ENCODE results near the gene GRIPAP1.

DNA sequence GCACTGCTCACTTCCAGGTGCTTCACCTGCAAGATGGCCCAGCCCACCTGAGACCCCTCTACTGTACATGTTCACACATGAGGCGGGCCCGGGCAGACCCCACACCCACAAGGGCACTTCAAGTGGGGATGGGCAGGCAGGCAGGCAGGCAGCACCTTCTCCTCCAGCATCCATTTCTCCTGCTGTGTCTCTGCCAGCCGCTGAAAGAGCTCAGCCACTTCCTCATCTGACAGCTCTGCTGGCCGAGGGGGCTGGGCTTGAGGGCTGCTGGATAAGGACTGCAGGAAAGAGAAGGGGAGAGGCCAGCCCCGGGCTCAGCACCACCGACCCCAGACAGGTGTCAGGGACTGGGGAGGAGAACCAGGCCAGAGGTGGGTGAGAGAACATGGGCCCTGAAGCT lies 26.0 kb downstream of the GRIPAP1 start:
- TF ChIP-seq, protein P1, sequence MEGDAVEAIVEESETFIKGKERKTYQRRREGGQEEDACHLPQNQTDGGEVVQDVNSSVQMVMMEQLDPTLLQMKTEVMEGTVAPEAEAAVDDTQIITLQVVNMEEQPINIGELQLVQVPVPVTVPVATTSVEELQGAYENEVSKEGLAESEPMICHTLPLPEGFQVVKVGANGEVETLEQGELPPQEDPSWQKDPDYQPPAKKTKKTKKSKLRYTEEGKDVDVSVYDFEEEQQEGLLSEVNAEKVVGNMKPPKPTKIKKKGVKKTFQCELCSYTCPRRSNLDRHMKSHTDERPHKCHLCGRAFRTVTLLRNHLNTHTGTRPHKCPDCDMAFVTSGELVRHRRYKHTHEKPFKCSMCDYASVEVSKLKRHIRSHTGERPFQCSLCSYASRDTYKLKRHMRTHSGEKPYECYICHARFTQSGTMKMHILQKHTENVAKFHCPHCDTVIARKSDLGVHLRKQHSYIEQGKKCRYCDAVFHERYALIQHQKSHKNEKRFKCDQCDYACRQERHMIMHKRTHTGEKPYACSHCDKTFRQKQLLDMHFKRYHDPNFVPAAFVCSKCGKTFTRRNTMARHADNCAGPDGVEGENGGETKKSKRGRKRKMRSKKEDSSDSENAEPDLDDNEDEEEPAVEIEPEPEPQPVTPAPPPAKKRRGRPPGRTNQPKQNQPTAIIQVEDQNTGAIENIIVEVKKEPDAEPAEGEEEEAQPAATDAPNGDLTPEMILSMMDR (IDR thresholded peaks at IDR 0.05): no peak
- no peak for TF ChIP-seq EP300 (IDR thresholded peaks at IDR 0.05)
- TF ChIP-seq POLR2A (IDR thresholded peaks at IDR 0.05): no peak
- TF ChIP-seq POLR2AphosphoS5 (IDR thresholded peaks at IDR 0.05): no peak
